Measurements from ENCODE around the gene NBAS. TPM values are rescaled to one million over a fixed set of nuclear protein-coding genes. Genes with fewer than 3 reads are reported as not detected.

The NBAS gene
- total RNA-seq, 1 experiment from 2014 or later, result 36.3 TPM

DNA sequence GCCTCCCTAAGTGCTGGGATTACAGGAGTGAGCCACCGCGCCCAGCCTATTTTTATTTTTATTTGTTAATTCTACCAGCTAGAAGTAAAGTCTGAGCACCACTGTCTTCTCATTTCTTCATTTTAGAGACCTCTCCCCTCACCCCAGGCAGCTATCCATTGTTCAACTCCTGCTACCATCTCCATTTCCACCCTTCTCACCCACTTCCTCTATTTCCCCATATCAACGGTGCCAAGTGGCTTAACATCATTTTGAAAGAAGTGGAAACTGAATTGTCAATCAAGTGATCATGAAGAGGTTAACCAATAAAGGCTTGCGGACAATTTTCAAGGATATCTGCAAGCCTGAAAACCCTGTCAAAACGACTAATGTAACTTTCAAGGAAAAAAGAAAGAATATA is 323.1 kb downstream of the NBAS start:
- Histone ChIP-seq H3K4me3 (ENCODE audit: low read depth in 2 of 2, low read length in 2 of 2) (no peak overlapping the region), H3K27me3 (ENCODE audit: control insufficient read depth, insufficient read depth, low read length) (no peaks in the 10 kb centered on the region), H3K9me3 (ENCODE audit: control insufficient read depth, insufficient read depth, low read depth, low read length) (no peaks in the 10 kb centered on the region), H3K4me1 (ENCODE audit: control insufficient read depth, insufficient read depth, low read length) (no peaks in the 10 kb centered on the region), H3K27ac (ENCODE audit: low read length) (no peak overlapping the region), H3K36me3 (ENCODE audit: control insufficient read depth, insufficient read depth, low read length) (no peaks in the 10 kb centered on the region)
- in situ Hi-C loops (cut with HindIII; ENCODE audit: low pct_unique_long_range_greater_than_20kb, low sequenced_read_pairs), result no loop called here
- TF ChIP-seq, protein P1, sequence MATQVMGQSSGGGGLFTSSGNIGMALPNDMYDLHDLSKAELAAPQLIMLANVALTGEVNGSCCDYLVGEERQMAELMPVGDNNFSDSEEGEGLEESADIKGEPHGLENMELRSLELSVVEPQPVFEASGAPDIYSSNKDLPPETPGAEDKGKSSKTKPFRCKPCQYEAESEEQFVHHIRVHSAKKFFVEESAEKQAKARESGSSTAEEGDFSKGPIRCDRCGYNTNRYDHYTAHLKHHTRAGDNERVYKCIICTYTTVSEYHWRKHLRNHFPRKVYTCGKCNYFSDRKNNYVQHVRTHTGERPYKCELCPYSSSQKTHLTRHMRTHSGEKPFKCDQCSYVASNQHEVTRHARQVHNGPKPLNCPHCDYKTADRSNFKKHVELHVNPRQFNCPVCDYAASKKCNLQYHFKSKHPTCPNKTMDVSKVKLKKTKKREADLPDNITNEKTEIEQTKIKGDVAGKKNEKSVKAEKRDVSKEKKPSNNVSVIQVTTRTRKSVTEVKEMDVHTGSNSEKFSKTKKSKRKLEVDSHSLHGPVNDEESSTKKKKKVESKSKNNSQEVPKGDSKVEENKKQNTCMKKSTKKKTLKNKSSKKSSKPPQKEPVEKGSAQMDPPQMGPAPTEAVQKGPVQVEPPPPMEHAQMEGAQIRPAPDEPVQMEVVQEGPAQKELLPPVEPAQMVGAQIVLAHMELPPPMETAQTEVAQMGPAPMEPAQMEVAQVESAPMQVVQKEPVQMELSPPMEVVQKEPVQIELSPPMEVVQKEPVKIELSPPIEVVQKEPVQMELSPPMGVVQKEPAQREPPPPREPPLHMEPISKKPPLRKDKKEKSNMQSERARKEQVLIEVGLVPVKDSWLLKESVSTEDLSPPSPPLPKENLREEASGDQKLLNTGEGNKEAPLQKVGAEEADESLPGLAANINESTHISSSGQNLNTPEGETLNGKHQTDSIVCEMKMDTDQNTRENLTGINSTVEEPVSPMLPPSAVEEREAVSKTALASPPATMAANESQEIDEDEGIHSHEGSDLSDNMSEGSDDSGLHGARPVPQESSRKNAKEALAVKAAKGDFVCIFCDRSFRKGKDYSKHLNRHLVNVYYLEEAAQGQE (IDR thresholded peaks at IDR 0.05; ENCODE audit: insufficient read depth in 1 of 2, low read depth in 2 of 2, low read length in 1 of 2), result no peak
- TF ChIP-seq SIN3A (IDR thresholded peaks at IDR 0.05; ENCODE audit: borderline replicate concordance, insufficient read depth, low read depth, low read length) (no peak), POLR2AphosphoS5 (IDR thresholded peaks at IDR 0.05; ENCODE audit: low read depth, low read length) (no peak), TCF7L2 (IDR thresholded peaks at IDR 0.05; ENCODE audit: low read depth, low read length) (no peak)
- TF ChIP-seq, protein P2, sequence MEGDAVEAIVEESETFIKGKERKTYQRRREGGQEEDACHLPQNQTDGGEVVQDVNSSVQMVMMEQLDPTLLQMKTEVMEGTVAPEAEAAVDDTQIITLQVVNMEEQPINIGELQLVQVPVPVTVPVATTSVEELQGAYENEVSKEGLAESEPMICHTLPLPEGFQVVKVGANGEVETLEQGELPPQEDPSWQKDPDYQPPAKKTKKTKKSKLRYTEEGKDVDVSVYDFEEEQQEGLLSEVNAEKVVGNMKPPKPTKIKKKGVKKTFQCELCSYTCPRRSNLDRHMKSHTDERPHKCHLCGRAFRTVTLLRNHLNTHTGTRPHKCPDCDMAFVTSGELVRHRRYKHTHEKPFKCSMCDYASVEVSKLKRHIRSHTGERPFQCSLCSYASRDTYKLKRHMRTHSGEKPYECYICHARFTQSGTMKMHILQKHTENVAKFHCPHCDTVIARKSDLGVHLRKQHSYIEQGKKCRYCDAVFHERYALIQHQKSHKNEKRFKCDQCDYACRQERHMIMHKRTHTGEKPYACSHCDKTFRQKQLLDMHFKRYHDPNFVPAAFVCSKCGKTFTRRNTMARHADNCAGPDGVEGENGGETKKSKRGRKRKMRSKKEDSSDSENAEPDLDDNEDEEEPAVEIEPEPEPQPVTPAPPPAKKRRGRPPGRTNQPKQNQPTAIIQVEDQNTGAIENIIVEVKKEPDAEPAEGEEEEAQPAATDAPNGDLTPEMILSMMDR (IDR thresholded peaks at IDR 0.05), result no peak
- no TSS peak for BruUV-seq (replicated peaks)
- no peak for ATAC-seq
- POLR2A ChIA-PET, result no interaction called here
- intact Hi-C loops (cut with micrococcal nuclease; ENCODE audit: unreplicated experiment), result no loop called here
- CTCF ChIA-PET, result interaction anchor here (0.6 kb wide), 1 partner anchor 376 kb away, joined by 3 read pairs; no protein-coding TSS in a partner anchor
- DNase-seq (ENCODE audit: low read depth, low spot score), result no peak

DNA sequence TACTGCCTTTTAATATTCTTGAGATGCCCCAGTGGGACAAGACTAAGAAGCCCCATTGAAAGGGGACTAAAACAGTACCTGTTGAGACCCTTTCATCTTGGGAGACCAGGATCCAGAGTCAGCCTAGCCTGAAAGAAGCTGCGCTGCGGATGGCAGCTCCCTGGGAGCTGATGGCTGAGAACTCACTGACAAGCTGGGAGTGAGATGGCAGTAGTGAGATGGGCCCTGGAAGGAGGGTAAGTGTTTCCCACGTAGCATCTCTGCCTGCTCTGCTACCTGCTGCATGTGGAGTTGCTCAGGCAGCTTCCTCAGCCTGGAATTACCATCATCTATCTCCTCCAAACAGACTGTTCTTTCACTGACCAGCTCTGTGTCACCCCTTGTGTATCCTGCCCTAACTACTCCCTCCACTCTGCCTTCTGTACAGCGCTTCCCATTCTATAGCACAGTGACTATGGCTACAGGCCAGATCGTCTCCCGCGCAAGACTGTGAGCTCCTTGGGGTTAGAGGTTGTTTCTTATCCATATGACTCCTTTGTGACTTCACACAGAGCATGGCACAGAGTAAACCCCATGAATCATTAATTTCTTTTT is 330.4 kb downstream of the NBAS start:
- no peak for TF ChIP-seq POLR2AphosphoS5 (IDR thresholded peaks at IDR 0.05; ENCODE audit: low read depth, low read length)
- intact Hi-C loops (cut with micrococcal nuclease; ENCODE audit: unreplicated experiment) (no loop called here), in situ Hi-C loops (cut with HindIII; ENCODE audit: low pct_unique_long_range_greater_than_20kb, low sequenced_read_pairs) (no loop called here)
- Histone ChIP-seq H3K27me3 (ENCODE audit: control insufficient read depth, insufficient read depth, low read length) (no peaks in the 10 kb centered on the region), H3K27ac (ENCODE audit: low read length) (no peak overlapping the region), H3K36me3 (ENCODE audit: control insufficient read depth, insufficient read depth, low read length) (no peaks in the 10 kb centered on the region), H3K4me1 (ENCODE audit: control insufficient read depth, insufficient read depth, low read length) (no peaks in the 10 kb centered on the region), H3K9me3 (ENCODE audit: control insufficient read depth, insufficient read depth, low read depth, low read length) (no peaks in the 10 kb centered on the region), H3K4me3 (ENCODE audit: low read depth in 2 of 2, low read length in 2 of 2) (no peak overlapping the region)
- ChIA-PET POLR2A (no interaction called here), CTCF (interaction anchor here (0.6 kb wide), 1 partner anchor 331 kb away, joined by 6 read pairs; no protein-coding TSS in a partner anchor)
- no peak for ATAC-seq
- BruUV-seq (replicated peaks), result no TSS peak
- no peak for DNase-seq (ENCODE audit: low read depth, low spot score)

DNA sequence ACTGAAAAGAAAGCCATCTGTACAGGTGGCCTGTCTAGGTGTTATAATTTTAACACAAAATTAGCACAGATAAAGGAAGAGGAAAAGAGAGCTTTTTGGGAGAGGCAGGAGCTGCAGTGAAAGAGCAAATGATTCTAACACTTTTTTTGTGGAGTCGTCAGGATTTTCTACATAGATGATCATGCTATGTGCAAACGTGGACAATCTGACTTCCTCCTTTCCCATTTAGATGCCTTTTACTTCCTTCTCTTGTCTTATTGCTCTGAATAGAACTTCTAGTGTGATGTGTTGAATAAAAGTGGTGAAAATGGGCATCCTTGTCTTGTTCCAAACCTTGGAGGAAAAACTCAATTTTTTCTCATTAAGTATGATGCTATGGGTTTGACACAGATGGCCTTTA is 334.5 kb downstream of the NBAS start:
- no peaks in the 10 kb centered on the region for H3K36me3 ChIP-seq (ENCODE audit: control insufficient read depth, insufficient read depth, low read length)
- BruUV-seq (replicated peaks), result no TSS peak
- H3K27ac ChIP-seq (ENCODE audit: low read length), result no peak overlapping the region
- H3K27me3 ChIP-seq (ENCODE audit: control insufficient read depth, insufficient read depth, low read length), result no peaks in the 10 kb centered on the region
- DNase-seq (ENCODE audit: low read depth, low spot score) (no peak), ATAC-seq (no peak)
- no peaks in the 10 kb centered on the region for H3K4me1 ChIP-seq (ENCODE audit: control insufficient read depth, insufficient read depth, low read length)
- no peaks in the 10 kb centered on the region for H3K9me3 ChIP-seq (ENCODE audit: control insufficient read depth, insufficient read depth, low read depth, low read length)
- ChIA-PET CTCF (no interaction called here), POLR2A (no interaction called here)
- in situ Hi-C loops (cut with HindIII; ENCODE audit: low pct_unique_long_range_greater_than_20kb, low sequenced_read_pairs), result no loop called here
- no peak overlapping the region for H3K4me3 ChIP-seq (ENCODE audit: low read depth in 2 of 2, low read length in 2 of 2)
- intact Hi-C loops (cut with micrococcal nuclease; ENCODE audit: unreplicated experiment), result no loop called here
- TF ChIP-seq, protein P2 (IDR thresholded peaks at IDR 0.05), result no peak
- TF ChIP-seq SIN3A (IDR thresholded peaks at IDR 0.05; ENCODE audit: borderline replicate concordance, insufficient read depth, low read depth, low read length) (no peak), POLR2AphosphoS5 (IDR thresholded peaks at IDR 0.05; ENCODE audit: low read depth, low read length) (no peak), TCF7L2 (IDR thresholded peaks at IDR 0.05; ENCODE audit: low read depth, low read length) (no peak)
- TF ChIP-seq, protein P1 (IDR thresholded peaks at IDR 0.05; ENCODE audit: insufficient read depth in 1 of 2, low read depth in 2 of 2, low read length in 1 of 2), result no peak

Data from Panc1 (cell line).